MG63 (cell line): ENCODE data around the gene ASAH2. TPM values are rescaled to one million over a fixed set of nuclear protein-coding genes. Genes with fewer than 3 reads are reported as not detected.

ENCODE experiments used
- DNase-seq: peaks from one replicate; pipeline ENCODE4 v3.0.0-alpha.2; 2020
- H3K27me3 ChIP-seq: fragments of 250-450 bp; sonication (Bioruptor Pico); 2 replicates; pipeline ENCODE4 v1.5.1; 2020; ENCODE audit warnings: mild to moderate bottlenecking, moderate library complexity
- H3K36me3 ChIP-seq: fragments of 250-450 bp; sonication (Bioruptor Pico); 2 replicates; pipeline ENCODE4 v1.5.1; 2020; ENCODE audit warnings: mild to moderate bottlenecking, moderate library complexity
- H3K4me3 ChIP-seq: fragments of 250-450 bp; sonication (Bioruptor Pico); 2 replicates; pipeline ENCODE4 v1.5.1; 2020; ENCODE audit warnings: mild to moderate bottlenecking, moderate library complexity
- H3K9me3 ChIP-seq: fragments of 250-450 bp; sonication (Bioruptor Pico); 2 replicates; pipeline ENCODE4 v1.5.1; 2020; ENCODE audit warnings: mild to moderate bottlenecking, moderate library complexity
- total RNA-seq: library from RNA; depleted of rRNA; stranded (reverse); fragments of >200 nt; shearing (Covaris generic); gene quantifications from 2 replicates; pipeline ENCODE4 v1.2.3, GENCODE V29; 2014; ENCODE audit warnings: low replicate concordance; rRNA removed

The ASAH2 gene
- total RNA-seq, result 0.22 and 0.76 TPM in 2 replicates

DNA sequence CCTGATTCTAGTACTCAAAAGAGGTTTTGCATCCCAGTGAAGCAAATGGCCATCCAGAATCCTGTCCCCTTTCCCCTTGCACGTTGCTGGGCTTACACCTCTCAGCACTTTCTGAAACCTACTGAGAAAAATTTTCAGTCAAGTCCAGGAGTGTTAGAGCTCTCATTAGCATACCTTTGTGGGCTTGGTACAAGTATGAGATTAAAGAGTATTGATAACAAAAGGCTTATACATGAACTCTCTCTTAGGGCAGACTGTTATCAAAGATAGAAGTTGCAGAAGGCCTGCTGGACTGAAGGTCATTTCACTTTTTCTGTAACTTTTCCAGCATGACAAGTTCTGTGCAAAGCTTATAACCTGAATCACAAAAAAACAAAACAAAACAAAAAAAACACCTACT, at the start of gene ASAH2:
ASAH2 (minus strand) TSS at position 123 of the 400 bp plus-strand sequence. CDS start 2,906 bp downstream, outside the sequence.
- Histone ChIP-seq H3K36me3 (no peaks in the 10 kb centered on the region), H3K27me3 (peaks cover 14% of the 10 kb centered on the region)

DNA sequence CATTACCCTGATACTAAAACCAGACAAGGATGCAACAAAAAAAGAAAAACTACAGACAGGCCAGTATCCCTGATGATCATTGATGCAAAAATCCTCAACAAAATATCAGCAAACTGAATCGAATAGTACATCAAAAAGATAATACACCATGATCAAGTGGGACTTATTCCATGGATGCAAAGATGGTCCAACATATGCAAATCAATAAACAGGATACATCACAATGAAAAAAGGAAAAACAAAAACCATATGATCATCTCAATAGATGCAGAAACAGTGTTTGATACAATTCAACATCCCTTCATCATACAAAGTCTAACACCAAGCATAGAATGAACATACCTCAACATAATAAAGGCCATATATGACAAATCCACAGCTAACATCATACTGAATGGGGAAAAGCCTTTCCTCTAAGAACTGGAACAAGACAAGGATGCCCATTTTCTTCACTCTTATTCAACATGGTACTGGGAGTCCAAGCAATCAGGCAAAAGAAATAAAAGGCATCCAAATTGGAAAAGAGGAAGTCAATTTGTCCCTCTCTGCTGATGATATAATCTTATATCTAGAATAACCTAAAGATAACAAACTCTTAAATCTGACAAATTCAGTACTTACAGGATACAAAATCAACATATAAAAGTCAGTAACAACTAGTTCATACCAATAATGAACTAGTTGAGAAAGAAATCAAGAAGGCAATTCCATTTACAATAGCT, 48.8 kb upstream of the ASAH2 start:
- Histone ChIP-seq H3K27me3 (no peaks in the 10 kb centered on the region), H3K36me3 (no peaks in the 10 kb centered on the region; the same call in 1 of the 2 replicates), H3K4me3 (no peak overlapping the region), H3K9me3 (peaks cover 15% of the 10 kb centered on the region)
- no peak for DNase-seq

More for the DNA sequence above, at the start of gene ASAH2:
- no peak for DNase-seq
- H3K4me3 ChIP-seq, result no peak within 1 kb of the TSS
- no peaks in the 10 kb centered on the region for H3K9me3 ChIP-seq

DNA sequence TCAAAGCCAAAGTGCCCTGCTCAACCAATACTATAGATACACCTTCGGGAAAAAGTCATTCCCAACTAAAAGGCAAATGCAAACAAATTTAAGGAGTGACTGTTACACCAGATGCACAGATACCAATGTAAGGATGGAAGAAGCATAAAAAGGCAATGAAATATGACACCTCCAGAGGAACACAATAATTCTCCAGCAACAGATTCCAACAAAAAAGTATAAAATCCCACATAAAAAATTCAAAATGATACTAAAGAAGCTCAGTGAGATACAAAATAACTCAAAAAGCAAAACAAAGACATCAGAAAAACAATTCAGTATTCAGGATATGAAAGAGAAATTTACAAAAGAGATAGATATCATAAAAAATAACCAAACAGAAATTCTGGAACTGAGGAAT, 44.1 kb upstream of the ASAH2 start:
- H3K9me3 ChIP-seq, result peaks cover 15% of the 10 kb centered on the region
- H3K4me3 ChIP-seq, result no peak overlapping the region
- H3K36me3 ChIP-seq, result no peaks in the 10 kb centered on the region
- no peak for DNase-seq
- H3K27me3 ChIP-seq, result no peaks in the 10 kb centered on the region

DNA sequence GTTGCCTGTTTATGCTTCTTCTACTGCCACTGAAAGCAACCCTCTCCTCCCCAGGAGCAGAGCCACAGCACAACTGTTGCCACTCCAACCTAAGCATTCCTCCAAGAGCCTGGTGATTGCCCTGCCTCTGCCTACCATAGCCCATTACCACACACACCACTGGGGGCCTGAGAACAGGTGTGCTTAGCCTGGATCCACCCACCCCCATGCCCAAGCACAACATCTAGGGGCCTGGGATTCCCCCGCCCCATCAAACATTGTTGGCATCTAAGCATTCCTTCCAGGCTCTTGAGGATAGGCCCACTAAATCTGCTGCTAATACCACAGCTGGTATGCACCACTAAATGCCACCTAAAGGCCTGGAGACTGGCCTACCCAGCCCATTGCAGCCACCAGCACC, 43.3 kb upstream of the ASAH2 start:
- H3K27me3 ChIP-seq, result no peaks in the 10 kb centered on the region
- DNase-seq, result no peak
- peaks cover 15% of the 10 kb centered on the region for H3K9me3 ChIP-seq
- H3K4me3 ChIP-seq, result no peak overlapping the region
- no peaks in the 10 kb centered on the region for H3K36me3 ChIP-seq

DNA sequence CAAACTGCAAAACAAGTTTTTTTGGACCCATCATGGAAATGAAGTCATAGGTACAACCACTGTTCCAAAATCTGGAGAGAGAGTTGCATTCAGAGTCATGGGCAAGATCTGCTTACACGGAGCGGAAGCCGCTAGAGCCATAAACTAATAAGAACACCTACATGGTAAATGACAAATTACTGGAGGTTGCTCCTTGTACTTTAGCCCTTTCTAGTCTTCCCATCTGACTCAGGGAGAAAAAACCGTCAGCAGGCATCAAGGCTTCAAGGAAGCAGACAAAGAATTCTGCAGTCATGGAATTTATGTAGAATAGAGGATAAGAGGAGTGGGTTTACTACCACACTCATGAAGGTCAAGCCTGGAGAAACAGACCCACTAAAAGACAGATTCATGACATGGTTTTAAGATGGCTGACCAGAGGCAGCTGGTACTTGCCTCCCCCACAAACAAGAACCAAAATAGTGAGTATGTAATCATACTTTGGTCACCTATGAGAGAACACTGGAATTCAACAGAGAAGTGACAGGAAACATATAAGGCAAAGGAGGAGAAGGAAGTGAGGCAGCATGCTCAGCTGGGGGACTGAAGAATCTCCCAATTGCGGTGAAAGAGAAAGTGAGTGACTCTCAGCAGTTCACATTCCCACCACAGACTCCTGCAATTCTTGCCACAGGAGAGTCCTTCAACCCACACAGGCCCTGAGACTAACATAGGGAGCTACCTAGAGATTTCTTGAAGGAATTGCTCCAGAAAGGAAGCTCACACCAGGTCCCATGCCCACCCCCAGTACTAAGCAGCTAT, 42.4 kb upstream of the ASAH2 start:
- no peaks in the 10 kb centered on the region for H3K27me3 ChIP-seq
- H3K4me3 ChIP-seq, result no peak overlapping the region
- H3K36me3 ChIP-seq, result no peaks in the 10 kb centered on the region
- no peak for DNase-seq
- H3K9me3 ChIP-seq, result peaks cover 11% of the 10 kb centered on the region

DNA sequence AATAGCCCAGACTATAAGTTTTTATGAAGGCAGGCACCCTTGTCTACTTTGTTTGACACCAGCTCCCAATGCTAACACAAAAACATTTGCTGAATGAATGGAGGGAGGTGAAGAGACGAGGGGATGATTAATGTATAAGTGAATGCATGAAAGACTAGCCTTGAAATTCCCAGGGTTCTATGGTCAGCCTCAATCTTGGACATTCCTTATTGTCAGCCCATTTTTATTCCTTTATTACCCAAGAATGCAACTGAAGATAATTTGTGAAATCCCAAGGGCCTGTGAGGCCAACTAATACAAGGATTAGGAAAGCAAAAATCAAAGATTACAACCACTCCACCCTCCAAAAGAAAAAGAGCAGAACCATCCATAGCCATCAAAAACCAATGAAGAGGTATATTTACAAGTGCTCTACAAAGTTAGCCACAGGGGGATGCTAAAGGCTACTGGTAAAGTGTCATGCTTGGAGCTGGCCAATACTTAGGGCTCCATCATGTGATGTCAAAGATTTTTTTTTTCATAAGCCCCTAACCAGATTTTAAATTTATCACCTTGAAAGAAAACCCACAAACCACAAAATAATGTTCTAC, 40.0 kb upstream of the ASAH2 start:
- no peak for DNase-seq
- peaks cover 2% of the 10 kb centered on the region for H3K9me3 ChIP-seq
- H3K4me3 ChIP-seq, result no peak overlapping the region
- H3K27me3 ChIP-seq, result no peaks in the 10 kb centered on the region
- H3K36me3 ChIP-seq, result no peaks in the 10 kb centered on the region

DNA sequence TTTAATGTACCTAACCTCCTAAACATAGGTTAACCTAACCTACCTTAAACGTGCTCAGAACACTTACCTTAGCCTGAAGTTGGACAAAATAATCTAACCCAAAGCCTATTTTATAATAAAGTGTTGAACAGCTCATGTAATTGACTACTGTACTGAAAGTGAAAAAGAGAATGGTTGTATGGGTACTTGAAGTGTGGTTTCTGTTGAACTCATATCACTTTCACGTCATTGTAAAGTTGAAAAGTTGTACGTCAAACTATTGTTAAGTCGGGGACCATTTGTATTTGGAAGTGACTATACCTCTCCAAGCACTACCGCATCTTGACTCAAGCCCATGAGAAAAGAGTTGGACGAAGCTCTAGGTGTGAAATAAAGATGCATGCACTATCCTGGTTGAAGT, 37.9 kb upstream of the ASAH2 start:
- no peak for DNase-seq
- H3K36me3 ChIP-seq, result no peaks in the 10 kb centered on the region
- H3K27me3 ChIP-seq, result no peaks in the 10 kb centered on the region
- no peak overlapping the region for H3K4me3 ChIP-seq
- H3K9me3 ChIP-seq, result no peaks in the 10 kb centered on the region

DNA sequence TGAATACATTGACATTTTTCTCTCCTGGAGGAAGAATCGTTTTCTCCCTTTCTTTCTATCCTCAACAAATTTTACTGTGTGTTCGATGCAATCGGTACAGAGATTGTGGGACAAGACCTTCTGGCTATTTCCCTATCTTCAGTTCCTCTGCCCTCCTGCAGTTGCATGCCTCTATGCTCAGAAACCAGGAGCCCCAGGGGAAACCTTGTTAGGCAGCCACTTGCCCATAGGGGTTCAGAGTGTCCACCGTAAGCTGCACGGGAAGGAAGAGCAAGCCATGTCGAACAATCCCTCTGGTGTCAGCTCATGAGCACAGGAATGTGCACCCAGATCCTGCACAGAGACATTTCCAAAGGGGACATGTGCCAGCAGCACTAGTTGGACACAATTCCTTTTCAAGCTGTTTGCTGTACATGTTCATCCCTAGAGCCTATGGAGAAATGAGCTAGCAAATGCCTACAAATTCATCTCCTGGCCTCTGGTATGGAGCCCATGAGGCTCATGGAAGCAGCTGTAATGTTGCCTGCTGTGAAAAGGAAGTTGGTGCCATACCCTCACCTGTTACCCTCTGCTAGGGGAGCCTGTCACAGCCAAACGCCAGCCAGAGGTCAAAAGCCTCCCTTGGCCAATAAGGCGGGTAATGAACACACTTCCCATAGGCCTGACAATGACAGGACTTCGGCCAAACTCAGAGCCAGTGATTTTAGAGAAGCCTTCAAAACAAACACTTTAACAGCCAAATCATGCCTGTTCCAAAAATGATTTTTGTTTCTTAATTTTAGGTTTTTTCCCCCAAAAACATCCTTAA, 35.9 kb upstream of the ASAH2 start:
- no peak for DNase-seq
- H3K4me3 ChIP-seq, result no peak overlapping the region

DNA sequence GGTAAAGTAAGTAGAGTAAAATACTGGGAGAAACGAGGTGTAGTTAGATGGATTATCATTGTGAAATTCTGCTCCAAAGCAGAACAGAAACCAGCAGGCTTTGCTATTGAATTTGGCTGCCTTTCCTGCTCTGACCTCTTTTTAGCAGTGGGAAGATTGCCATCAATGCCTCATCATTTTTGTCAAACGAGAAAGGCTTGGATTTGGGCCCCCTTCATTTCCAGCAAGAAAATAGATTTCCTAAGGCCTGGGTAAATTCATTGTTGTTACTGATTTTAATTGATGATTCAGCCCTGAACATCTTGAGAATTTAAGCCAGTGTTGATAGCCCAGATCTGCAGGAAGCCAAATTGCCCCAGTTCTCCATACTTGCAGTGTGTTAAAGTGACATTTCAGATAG, 35.2 kb upstream of the ASAH2 start:
- peak; percentile 45 for DNase-seq
- Histone ChIP-seq H3K27me3 (no peaks in the 10 kb centered on the region), H3K4me3 (no peak overlapping the region), H3K9me3 (no peaks in the 10 kb centered on the region), H3K36me3 (no peaks in the 10 kb centered on the region)

More for the DNA sequence above, 35.9 kb upstream of the ASAH2 start:
- Histone ChIP-seq H3K9me3 (no peaks in the 10 kb centered on the region), H3K27me3 (no peaks in the 10 kb centered on the region), H3K36me3 (no peaks in the 10 kb centered on the region)

DNA sequence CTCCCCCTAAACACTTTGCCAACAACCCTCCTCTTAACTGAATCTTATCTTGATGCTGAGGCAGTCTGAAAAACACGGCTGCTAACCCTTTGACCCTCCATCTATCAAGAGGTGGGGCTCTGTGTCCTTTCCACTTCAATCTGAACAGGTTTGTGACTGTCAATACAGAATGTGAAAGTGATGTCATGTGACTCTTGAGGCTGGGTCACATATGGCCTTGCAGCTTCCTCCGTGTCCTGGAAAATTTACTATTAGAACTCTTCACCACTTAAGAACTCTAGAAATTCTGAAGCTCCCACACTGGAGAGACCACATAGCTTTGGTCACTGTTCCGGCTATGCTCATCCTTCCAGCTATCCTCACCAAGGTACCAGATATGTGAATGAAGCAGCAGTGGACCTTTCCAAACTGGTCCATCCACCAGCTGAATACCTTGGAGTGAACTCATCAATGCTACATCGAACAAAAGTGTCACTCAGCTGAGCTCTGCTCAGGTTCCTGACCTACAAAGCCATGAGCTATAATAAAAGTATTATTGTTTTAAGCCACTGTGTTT, 30.7 kb upstream of the ASAH2 start:
- Histone ChIP-seq H3K9me3 (no peaks in the 10 kb centered on the region), H3K27me3 (no peaks in the 10 kb centered on the region), H3K4me3 (no peak overlapping the region), H3K36me3 (no peaks in the 10 kb centered on the region)
- no peak for DNase-seq

DNA sequence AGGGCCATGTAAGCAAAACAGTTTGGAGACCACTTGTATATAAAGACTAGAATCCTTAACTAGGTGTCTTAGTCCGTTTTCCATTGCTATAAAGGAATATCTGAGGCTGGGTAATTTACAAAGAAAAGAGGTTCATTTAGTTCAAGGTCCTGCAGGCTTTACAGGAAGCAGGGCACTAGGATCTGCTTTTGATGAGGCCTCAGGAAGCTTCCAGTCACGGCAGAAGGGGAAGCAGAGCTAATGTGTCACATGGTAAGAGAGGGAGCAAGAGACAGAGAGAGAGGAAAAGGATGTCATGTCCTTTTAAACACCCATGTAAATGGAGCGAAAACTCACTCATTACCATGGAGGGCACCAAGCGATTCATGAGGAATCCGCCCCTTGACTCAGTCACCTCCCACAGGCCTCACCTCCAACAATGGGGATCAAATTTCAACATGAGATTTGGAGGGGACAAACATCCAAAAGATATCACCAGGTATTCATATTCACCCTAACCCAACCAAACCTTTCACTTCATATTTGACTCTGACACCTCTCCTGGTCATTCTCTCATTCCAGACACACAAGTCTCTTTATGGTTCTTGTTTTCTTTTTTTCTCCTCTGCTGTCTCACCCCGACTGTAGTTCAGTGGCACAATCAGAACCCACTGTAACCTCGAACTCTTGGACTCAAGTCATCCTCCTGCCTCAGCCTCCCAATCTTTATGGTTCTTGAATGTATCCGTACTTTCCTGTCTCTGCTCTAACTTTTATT, 30.1 kb upstream of the ASAH2 start:
- Histone ChIP-seq H3K4me3 (no peak overlapping the region), H3K9me3 (no peaks in the 10 kb centered on the region), H3K27me3 (no peaks in the 10 kb centered on the region), H3K36me3 (no peaks in the 10 kb centered on the region)
- DNase-seq, result no peak

DNA sequence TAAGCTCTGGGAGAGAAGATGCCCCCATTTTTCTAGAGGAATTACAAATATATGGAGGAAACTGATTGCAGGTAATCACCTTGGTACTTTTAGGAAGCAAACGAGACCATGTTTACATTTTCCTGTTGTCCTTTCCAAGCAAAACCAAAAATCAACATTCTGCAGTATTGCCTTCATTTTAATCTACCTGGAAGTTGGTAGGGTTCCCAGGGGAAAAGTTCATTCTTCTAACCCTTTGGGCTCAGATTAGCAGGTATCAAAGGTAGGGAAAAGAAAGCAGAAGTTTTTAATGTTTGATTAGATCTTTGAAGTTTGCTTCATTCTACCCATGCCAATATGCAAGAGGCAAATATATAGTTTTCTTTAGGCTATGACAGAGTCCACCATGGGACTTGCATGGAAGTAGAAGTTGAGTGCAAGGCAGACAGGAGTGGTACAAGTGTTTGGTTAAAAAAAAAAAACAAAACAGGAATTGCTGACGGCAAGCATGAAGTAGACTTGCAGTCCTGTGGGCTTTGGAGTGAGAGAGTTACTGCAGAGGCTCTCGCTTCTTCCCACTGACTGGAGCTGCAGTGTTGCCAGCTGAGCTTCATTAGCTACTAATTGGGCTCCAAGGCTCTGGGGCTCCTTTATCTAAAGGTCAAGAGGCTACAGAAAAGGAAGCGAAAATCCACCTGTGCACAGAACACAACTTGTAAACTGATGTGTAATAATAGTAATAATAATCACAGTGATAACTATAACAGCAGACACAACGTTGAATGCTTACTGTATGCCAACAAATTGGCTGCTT, 28.9 kb upstream of the ASAH2 start:
- Histone ChIP-seq H3K4me3 (no peak overlapping the region), H3K36me3 (no peaks in the 10 kb centered on the region), H3K9me3 (no peaks in the 10 kb centered on the region), H3K27me3 (no peaks in the 10 kb centered on the region)
- no peak for DNase-seq

DNA sequence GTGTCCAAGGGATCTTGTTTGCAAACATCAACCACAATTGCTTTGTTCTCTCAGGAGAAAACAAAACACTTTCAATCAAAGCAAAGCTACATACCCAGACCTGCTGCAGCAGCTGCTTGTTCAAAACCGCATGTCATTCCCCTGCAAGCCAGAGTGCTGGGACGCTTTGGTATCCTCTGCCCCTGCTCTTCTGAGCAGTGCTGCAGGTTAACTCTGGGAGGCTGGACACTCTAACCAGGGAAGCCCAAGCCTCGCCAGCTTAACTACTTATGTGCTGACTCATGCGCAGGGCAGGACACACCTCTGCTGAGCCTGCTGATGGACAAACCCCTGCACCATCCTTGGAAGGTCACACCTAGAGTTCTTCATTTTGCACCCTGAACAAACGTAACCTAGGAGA, 28.2 kb upstream of the ASAH2 start:
- DNase-seq, result no peak

DNA sequence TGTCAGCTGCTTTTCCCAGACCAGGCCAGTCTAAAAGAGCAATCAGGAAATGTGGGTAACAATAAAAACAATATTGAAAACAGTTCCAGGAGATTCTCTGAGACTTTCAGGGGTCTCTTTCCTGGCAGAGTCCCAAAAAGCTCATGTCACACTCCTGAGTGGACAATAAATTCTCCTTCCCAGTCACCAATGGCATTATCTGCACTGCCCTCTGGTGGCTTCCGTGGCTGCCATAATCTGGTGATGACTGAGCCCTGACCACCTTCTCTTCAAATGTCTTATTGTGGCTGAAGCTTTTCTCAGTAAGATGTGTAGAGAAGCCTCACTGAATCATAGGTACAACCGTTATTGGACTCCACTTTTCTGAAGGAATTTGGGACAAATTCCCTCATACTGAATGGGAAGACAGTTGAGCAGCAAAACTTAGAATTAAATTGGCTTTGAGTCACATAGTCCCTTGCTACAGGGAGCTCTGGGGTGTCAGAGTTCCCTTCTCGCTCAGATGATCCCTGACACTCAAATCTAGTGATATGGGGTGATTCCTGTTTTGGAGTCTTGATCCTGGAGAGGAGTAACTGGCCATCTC, 24.4 kb upstream of the ASAH2 start:
- DNase-seq, result peak; percentile 11
- no peak overlapping the region for H3K4me3 ChIP-seq
- H3K9me3 ChIP-seq, result no peaks in the 10 kb centered on the region
- H3K36me3 ChIP-seq, result no peaks in the 10 kb centered on the region
- no peaks in the 10 kb centered on the region for H3K27me3 ChIP-seq

More for the DNA sequence above, 28.2 kb upstream of the ASAH2 start:
- no peak overlapping the region for H3K4me3 ChIP-seq
- H3K36me3 ChIP-seq, result no peaks in the 10 kb centered on the region
- H3K27me3 ChIP-seq, result no peaks in the 10 kb centered on the region
- no peaks in the 10 kb centered on the region for H3K9me3 ChIP-seq

DNA sequence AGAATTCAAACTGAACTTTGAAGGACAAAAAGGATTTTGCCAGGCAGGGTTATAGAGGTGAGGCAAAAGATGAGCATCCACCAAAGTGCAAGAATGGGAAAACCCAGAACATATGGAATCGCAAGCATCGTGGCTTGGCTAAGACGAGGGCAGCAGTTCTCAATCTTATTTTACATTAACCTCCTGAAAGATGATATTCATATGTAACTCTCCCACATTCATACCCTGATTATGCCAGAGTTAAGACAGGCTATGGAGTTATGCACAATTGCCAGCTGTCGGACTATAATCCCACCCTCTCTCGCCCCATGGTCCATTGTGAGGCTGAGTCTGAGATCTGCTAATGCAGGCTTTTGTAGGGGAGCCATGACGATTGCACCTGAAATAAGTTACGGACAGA, 21.2 kb upstream of the ASAH2 start:
- no peak for DNase-seq
- Histone ChIP-seq H3K36me3 (no peaks in the 10 kb centered on the region), H3K9me3 (no peaks in the 10 kb centered on the region), H3K4me3 (no peak overlapping the region), H3K27me3 (no peaks in the 10 kb centered on the region)
